SK-N-SH treated with all-trans-retinoic acid at 6 μM for 48 hours (cell line): ENCODE results near the gene ARMCX1.
"Not testable (repeated sequence)": the region's sequence is repeated elsewhere in the genome, so short reads cannot be mapped to it uniquely, and the experiment has no call there.

Experiments
- ATAC-seq: fragments of 200-7000 bp; cut with Tn5 transposase; 3 replicates; pipeline ENCODE4 v1.9.1; 2020; ENCODE audit warnings: mild to moderate bottlenecking, moderate library complexity
- ARNTL ChIP-seq: fragments of 450-650 bp; formaldehyde crosslinking; IDR thresholded peaks from 2 replicates; pipeline ENCODE4 v1.5.0; 2020; ENCODE audit warnings: low read depth, mild to moderate bottlenecking, moderate library complexity, borderline replicate concordance
- BACH2 ChIP-seq: fragments of 250-450 bp; sonication (Bioruptor Pico); IDR thresholded peaks from 2 replicates; pipeline ENCODE4 v1.9.0; 2021; ENCODE audit warnings: mild to moderate bottlenecking, borderline replicate concordance
- CREB5 ChIP-seq: fragments of 250-450 bp; sonication (Bioruptor Pico); IDR thresholded peaks from 2 replicates; pipeline ENCODE4 v1.5.1; 2020; ENCODE audit warnings: low read depth, mild to moderate bottlenecking, moderate library complexity
- CSDC2 ChIP-seq: fragments of 250-450 bp; sonication (Bioruptor Pico); IDR thresholded peaks from 2 replicates; pipeline ENCODE4 v1.5.0; 2020; ENCODE audit warnings: mild to moderate bottlenecking, moderate library complexity
- CSRNP3 ChIP-seq: fragments of 250-450 bp; sonication (Bioruptor Pico); IDR thresholded peaks from 2 replicates; pipeline ENCODE4 v1.5.1; 2021; ENCODE audit warnings: mild to moderate bottlenecking, moderate library complexity
- ESRRG ChIP-seq: fragments of 250-450 bp; sonication (Bioruptor Pico); IDR thresholded peaks from 2 replicates; pipeline ENCODE4 v1.6.1; 2021; ENCODE audit warnings: mild to moderate bottlenecking
- GLIS3 ChIP-seq: fragments of 250-450 bp; sonication (Bioruptor Pico); IDR thresholded peaks from 2 replicates; pipeline ENCODE4 v1.5.0; 2020; ENCODE audit warnings: mild to moderate bottlenecking, moderate library complexity
- OSR1 ChIP-seq: fragments of 250-450 bp; sonication (Bioruptor Pico); IDR thresholded peaks from 2 replicates; pipeline ENCODE4 v1.8.0; 2022; ENCODE audit warnings: moderate library complexity, mild to moderate bottlenecking, inconsistent platforms
- PATZ1 ChIP-seq: fragments of 250-450 bp; sonication (Bioruptor Pico); IDR thresholded peaks from 2 replicates; pipeline ENCODE4 v1.8.0; 2020; ENCODE audit warnings: mild to moderate bottlenecking, moderate library complexity, borderline replicate concordance
- POU6F1 ChIP-seq: fragments of 250-450 bp; sonication (Bioruptor Pico); IDR thresholded peaks from 2 replicates; pipeline ENCODE4 v1.8.0; 2021; ENCODE audit warnings: low read depth, mild to moderate bottlenecking, moderate library complexity, borderline replicate concordance
- PPARA ChIP-seq: fragments of 250-450 bp; sonication (Bioruptor Pico); IDR thresholded peaks from 2 replicates; pipeline ENCODE4 v1.5.0; 2020; ENCODE audit warnings: mild to moderate bottlenecking, borderline replicate concordance
- RARB ChIP-seq: fragments of 250-450 bp; sonication (Bioruptor Pico); IDR thresholded peaks from 2 replicates; pipeline ENCODE4 v1.8.0; 2021; ENCODE audit warnings: mild to moderate bottlenecking, moderate library complexity
- SNAI2 ChIP-seq: fragments of 250-450 bp; sonication (Bioruptor Pico); IDR thresholded peaks from 2 replicates; pipeline ENCODE4 v1.5.0; 2020; ENCODE audit warnings: mild to moderate bottlenecking, moderate library complexity
- TCF4 ChIP-seq: fragments of 250-450 bp; sonication (Bioruptor Pico); IDR thresholded peaks from 2 replicates; pipeline ENCODE4 v1.8.0; 2021; ENCODE audit warnings: mild to moderate bottlenecking, moderate library complexity, borderline replicate concordance
- TSHZ2 ChIP-seq: fragments of 250-450 bp; sonication (Bioruptor Pico); IDR thresholded peaks from 2 replicates; pipeline ENCODE4 v1.5.0; 2020; ENCODE audit warnings: mild to moderate bottlenecking, moderate library complexity
- ZC3H10 ChIP-seq: fragments of 250-450 bp; sonication (Bioruptor Pico); IDR thresholded peaks from 2 replicates; pipeline ENCODE4 v1.5.1; 2021; ENCODE audit warnings: mild to moderate bottlenecking, moderate library complexity
- ZFP3 ChIP-seq: fragments of 250-450 bp; sonication (Bioruptor Pico); IDR thresholded peaks from 2 replicates; pipeline ENCODE4 v1.5.0; 2020; ENCODE audit warnings: mild to moderate bottlenecking, moderate library complexity
- ZFP30 ChIP-seq: fragments of 450-650 bp; formaldehyde crosslinking; IDR thresholded peaks from 2 replicates; pipeline ENCODE4 v1.5.0; 2022; ENCODE audit warnings: mild to moderate bottlenecking, moderate library complexity
- ZNF565 ChIP-seq: fragments of 450-650 bp; formaldehyde crosslinking; conservative IDR thresholded peaks from 2 replicates; pipeline ENCODE4 v1.5.0; 2020; ENCODE audit warnings: low read depth, mild to moderate bottlenecking, moderate library complexity
- ZNF70 ChIP-seq: fragments of 450-650 bp; formaldehyde crosslinking; IDR thresholded peaks from 2 replicates; pipeline ENCODE4 v1.5.0; 2020; ENCODE audit warnings: mild to moderate bottlenecking, moderate library complexity

The ARMCX1 gene

GRCh38 chrX:101550362-101550750, at the start of gene ARMCX1:
ARMCX1 (plus strand) TSS chrX:101550547; CDS start chrX:101552931, 2,384 bp downstream.
- peak; percentile 92 for ATAC-seq
- TF ChIP-seq ZC3H10 (CRISPR knock-in tag) (no peak), PPARA (CRISPR knock-in tag) (no peak), CREB5 (CRISPR knock-in tag) (no peak), ESRRG (CRISPR knock-in tag) (no peak), GLIS3 (CRISPR knock-in tag) (no peak), SNAI2 (CRISPR knock-in tag) (no peak), BACH2 (no peak)

- not testable (repeated sequence) for ATAC-seq
These were observed 47.4 kb upstream of the ARMCX1 start for GRCh38 chrX:101502929-101503328.

- TF ChIP-seq ZFP3 (CRISPR knock-in tag) (no peak), BACH2 (no peak), SNAI2 (CRISPR knock-in tag) (no peak), ZC3H10 (CRISPR knock-in tag) (no peak), ZNF70 (CRISPR knock-in tag) (no peak), CSRNP3 (CRISPR knock-in tag) (no peak), CREB5 (CRISPR knock-in tag) (no peak), ZNF565 (CRISPR knock-in tag) (no peak), PATZ1 (no peak), TCF4 (no peak), PPARA (CRISPR knock-in tag) (no peak), ZFP30 (CRISPR knock-in tag) (no peak), TSHZ2 (no peak), ARNTL (no peak)
- no peak for ATAC-seq
These were observed 43.0 kb upstream of the ARMCX1 start for GRCh38 chrX:101507372-101507771.

GRCh38 chrX:101507986-101508385, 42.4 kb upstream of the ARMCX1 start:
- no peak for TF ChIP-seq RARB (CRISPR knock-in tag)
- ATAC-seq, result no peak

GRCh38 chrX:101530944-101531343, 19.4 kb upstream of the ARMCX1 start:
- ATAC-seq, result no peak
- TF ChIP-seq CSDC2 (no peak), POU6F1 (CRISPR knock-in tag) (no peak), OSR1 (CRISPR knock-in tag) (no peak), BACH2 (no peak), PATZ1 (no peak), ZNF70 (CRISPR knock-in tag) (no peak), TSHZ2 (no peak)
